HG03159 (cell line): ENCODE results near the gene ALDH1A2.

Source experiments
- ATAC-seq: cut with Tn5 transposase; IDR thresholded peaks from one replicate; pipeline ENCODE4 v1.9.1; 2021; ENCODE audit warnings: mild to moderate bottlenecking, moderate library complexity; ENCODE audit not compliant: unreplicated experiment

The ALDH1A2 gene

GRCh38 chr15:57947282-57947681 is 118.2 kb downstream of the ALDH1A2 start:
- ATAC-seq = no peak

GRCh38 chr15:57946491-57947048 is 118.9 kb downstream of the ALDH1A2 start:
- ATAC-seq = no peak

GRCh38 chr15:57945616-57946015 is 119.9 kb downstream of the ALDH1A2 start:
- ATAC-seq = no peak

GRCh38 chr15:57943754-57944420 is 121.6 kb downstream of the ALDH1A2 start:
- no peak for ATAC-seq

- no peak for ATAC-seq
These were observed 122.3 kb downstream of the ALDH1A2 start for GRCh38 chr15:57943171-57943570.

GRCh38 chr15:57941816-57942215 is 123.7 kb downstream of the ALDH1A2 start:
- no peak for ATAC-seq

GRCh38 chr15:57932348-57932747 is 133.2 kb downstream of the ALDH1A2 start:
- ATAC-seq = no peak

- ATAC-seq = no peak
These were observed 133.9 kb downstream of the ALDH1A2 start for GRCh38 chr15:57931570-57931969.

GRCh38 chr15:57927091-57927631 is 138.3 kb downstream of the ALDH1A2 start:
- ATAC-seq = no peak

- no peak for ATAC-seq
These were observed 139.9 kb downstream of the ALDH1A2 start for GRCh38 chr15:57925650-57926049.

GRCh38 chr15:57924598-57924997 is 140.9 kb downstream of the ALDH1A2 start:
- no peak for ATAC-seq

GRCh38 chr15:57923750-57924149 is 141.8 kb downstream of the ALDH1A2 start:
- ATAC-seq = no peak

GRCh38 chr15:57923306-57923705 is 142.2 kb downstream of the ALDH1A2 start:
- ATAC-seq = no peak

GRCh38 chr15:57922776-57923175 is 142.7 kb downstream of the ALDH1A2 start:
- ATAC-seq = no peak

- ATAC-seq = no peak
These were observed 144.1 kb downstream of the ALDH1A2 start for GRCh38 chr15:57921371-57921770.

- ATAC-seq = no peak
These were observed 144.6 kb downstream of the ALDH1A2 start for GRCh38 chr15:57920911-57921310.

GRCh38 chr15:57919754-57920153 is 145.8 kb downstream of the ALDH1A2 start:
- ATAC-seq = no peak

GRCh38 chr15:57917998-57918397 is 147.5 kb downstream of the ALDH1A2 start:
- no peak for ATAC-seq

GRCh38 chr15:57916695-57917094 is 148.8 kb downstream of the ALDH1A2 start:
- ATAC-seq = no peak

- ATAC-seq = no peak
These were observed 149.5 kb downstream of the ALDH1A2 start for GRCh38 chr15:57915827-57916531.

- no peak for ATAC-seq
These were observed 151.0 kb downstream of the ALDH1A2 start for GRCh38 chr15:57914350-57915055.
